D721Med (cell line): ENCODE measurements around the gene GPR173.

ENCODE experiments used
- DNase-seq: peaks from one replicate; pipeline ENCODE4 v3.0.0; 2011; ENCODE audit warnings: low spot score; ENCODE audit not compliant: insufficient read length
- FAIRE-seq: peaks from 2 replicates; lab custom pipeline; 2011; peaks lifted over from hg19 to GRCh38; lab: Jason Lieb, UNC
- TF ChIP-seq, protein P1 (sequence below): IDR thresholded peaks from 2 replicates; pipeline ENCODE4 v1.5.1; 2012; ENCODE audit warnings: mild to moderate bottlenecking, control low read depth; ENCODE audit not compliant: insufficient read depth; ENCODE audit errors: missing control alignments

GPR173 gene

DNA sequence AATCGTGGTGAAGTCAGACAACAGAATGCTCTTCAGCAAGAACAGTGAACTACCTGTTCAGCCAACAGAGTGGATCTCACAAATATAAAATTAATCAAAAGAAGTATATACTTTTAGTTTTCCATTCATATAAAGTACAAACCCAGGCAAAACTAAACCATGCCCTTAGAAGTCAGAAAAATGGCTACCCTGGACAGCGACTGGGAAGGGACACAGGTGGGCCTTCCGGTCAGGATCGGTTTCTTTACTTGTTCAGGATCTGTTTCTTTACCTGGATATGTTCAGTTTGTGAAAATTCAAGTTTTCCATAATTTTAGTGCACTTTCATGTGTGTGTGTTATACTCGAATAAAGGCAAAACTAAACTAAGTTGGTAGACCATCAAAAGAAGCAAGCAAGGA, 12.4 kb upstream of the GPR173 start:
- TF ChIP-seq, protein P1, sequence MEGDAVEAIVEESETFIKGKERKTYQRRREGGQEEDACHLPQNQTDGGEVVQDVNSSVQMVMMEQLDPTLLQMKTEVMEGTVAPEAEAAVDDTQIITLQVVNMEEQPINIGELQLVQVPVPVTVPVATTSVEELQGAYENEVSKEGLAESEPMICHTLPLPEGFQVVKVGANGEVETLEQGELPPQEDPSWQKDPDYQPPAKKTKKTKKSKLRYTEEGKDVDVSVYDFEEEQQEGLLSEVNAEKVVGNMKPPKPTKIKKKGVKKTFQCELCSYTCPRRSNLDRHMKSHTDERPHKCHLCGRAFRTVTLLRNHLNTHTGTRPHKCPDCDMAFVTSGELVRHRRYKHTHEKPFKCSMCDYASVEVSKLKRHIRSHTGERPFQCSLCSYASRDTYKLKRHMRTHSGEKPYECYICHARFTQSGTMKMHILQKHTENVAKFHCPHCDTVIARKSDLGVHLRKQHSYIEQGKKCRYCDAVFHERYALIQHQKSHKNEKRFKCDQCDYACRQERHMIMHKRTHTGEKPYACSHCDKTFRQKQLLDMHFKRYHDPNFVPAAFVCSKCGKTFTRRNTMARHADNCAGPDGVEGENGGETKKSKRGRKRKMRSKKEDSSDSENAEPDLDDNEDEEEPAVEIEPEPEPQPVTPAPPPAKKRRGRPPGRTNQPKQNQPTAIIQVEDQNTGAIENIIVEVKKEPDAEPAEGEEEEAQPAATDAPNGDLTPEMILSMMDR = no peak
- FAIRE-seq (no peak), DNase-seq (no peak)

- DNase-seq (no peak), FAIRE-seq (no peak)
- TF ChIP-seq, protein P1 = no peak
Measured at GRCh38 chrX:53039236-53039635, 9.4 kb upstream of the GPR173 start.

GRCh38 chrX:53044995-53045394, 3.6 kb upstream of the GPR173 start:
- no peak for FAIRE-seq
- TF ChIP-seq, protein P1 = no peak
- no peak for DNase-seq

GRCh38 chrX:53047228-53047627, 1.4 kb upstream of the GPR173 start:
- no peak for DNase-seq
- TF ChIP-seq, protein P1 = no peak
- FAIRE-seq = no peak

- no peak for FAIRE-seq
- no peak for DNase-seq
- TF ChIP-seq, protein P1 = no peak
Measured at GRCh38 chrX:53049127-53049517, 533 bp downstream of the GPR173 start.

GRCh38 chrX:53050841-53051240, 2.3 kb downstream of the GPR173 start:
- TF ChIP-seq, protein P1 = no peak
- DNase-seq (no peak), FAIRE-seq (no peak)

DNA sequence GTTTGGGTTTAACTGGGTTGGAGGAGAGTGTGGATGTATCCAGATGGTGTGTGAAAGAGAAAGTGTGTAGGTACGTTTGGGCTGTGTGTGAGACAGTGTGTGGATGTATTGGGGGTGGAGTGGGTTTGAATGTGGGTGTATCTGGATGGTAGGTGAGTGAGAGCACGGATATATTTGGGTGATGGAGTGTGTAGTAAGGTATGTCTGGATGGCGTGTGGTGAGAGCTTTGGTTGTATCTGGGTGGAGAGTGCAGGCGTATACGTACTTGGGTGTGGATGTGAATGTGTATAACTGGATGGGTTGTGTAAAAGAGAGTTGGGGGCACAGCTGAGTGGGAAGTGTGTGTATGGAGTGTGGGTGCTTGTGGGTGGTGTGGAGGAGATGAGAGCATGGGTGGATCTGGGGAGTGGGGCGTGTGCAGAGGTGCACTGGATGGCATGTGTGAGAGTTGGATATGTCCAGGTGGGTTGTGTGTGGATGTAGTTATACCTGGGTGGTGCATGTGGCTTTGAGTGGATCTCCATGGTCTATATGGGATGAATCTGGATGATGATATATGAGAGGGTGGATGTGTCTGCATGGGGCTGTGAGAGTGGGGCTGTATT, 6.8 kb downstream of the GPR173 start:
- TF ChIP-seq, protein P1 = no peak
- FAIRE-seq (no peak), DNase-seq (no peak)
